Lung microvascular endothelial cell (primary cell): ENCODE measurements around the gene SOX13. TPM values are rescaled to one million over a fixed set of nuclear protein-coding genes. Genes with fewer than 3 reads are reported as not detected.
A peak's percentile ranks its signal among the peaks of the same experiment; 100 is the strongest.

Experiments
- DNase-seq, 2 donors: peaks; one replicate each; pipeline versions ENCODE4 v3.0.0 to v3.0.0-alpha.2; 2010; ENCODE audit warnings: low read depth in 2 of 2
- total RNA-seq: library from RNA; depleted of rRNA; stranded (reverse); fragments of >200 nt; gene quantifications from 2 replicates; pipeline ENCODE4 v1.2.1, GENCODE V29; 2014

SOX13 gene
- total RNA-seq, 1 donor from 2014 or later = 6.7 TPM

- DNase-seq = peak in 1 of 2 donors; percentile 31
Measured at GRCh38 chr1:204130178-204130577, 57.3 kb downstream of the SOX13 start.

GRCh38 chr1:204130981-204131892 lies 58.3 kb downstream of the SOX13 start:
- peak in 1 of 2 donors; percentile 86 for DNase-seq

GRCh38 chr1:204131978-204132377 lies 59.1 kb downstream of the SOX13 start:
- no peak for DNase-seq

GRCh38 chr1:204132718-204133117 lies 59.8 kb downstream of the SOX13 start:
- DNase-seq = no peak

- no peak for DNase-seq
Measured at GRCh38 chr1:204134103-204134502, 61.2 kb downstream of the SOX13 start.

- no peak for DNase-seq
Measured at GRCh38 chr1:204136814-204137213, 63.9 kb downstream of the SOX13 start.

- DNase-seq = no peak
Measured at GRCh38 chr1:204139088-204139487, 66.2 kb downstream of the SOX13 start.

GRCh38 chr1:204139952-204140351 lies 67.0 kb downstream of the SOX13 start:
- DNase-seq = no peak

GRCh38 chr1:204141131-204141530 lies 68.2 kb downstream of the SOX13 start:
- no peak for DNase-seq

GRCh38 chr1:204142032-204142974 lies 69.4 kb downstream of the SOX13 start:
- DNase-seq = no peak

- no peak for DNase-seq
Measured at GRCh38 chr1:204143276-204144041, 70.5 kb downstream of the SOX13 start.

GRCh38 chr1:204145033-204145504 lies 72.2 kb downstream of the SOX13 start:
- DNase-seq = no peak

- DNase-seq = no peak
Measured at GRCh38 chr1:204146309-204146708, 73.4 kb downstream of the SOX13 start.

- DNase-seq = no peak
Measured at GRCh38 chr1:204146965-204147364, 74.0 kb downstream of the SOX13 start.

GRCh38 chr1:204147406-204148383 lies 74.8 kb downstream of the SOX13 start:
- DNase-seq = no peak

- DNase-seq = no peak
Measured at GRCh38 chr1:204149107-204149506, 76.2 kb downstream of the SOX13 start.

- no peak for DNase-seq
Measured at GRCh38 chr1:204149635-204150565, 77.0 kb downstream of the SOX13 start.

- DNase-seq = no peak
Measured at GRCh38 chr1:204150702-204151551, 78.0 kb downstream of the SOX13 start.
